ENCODE data around the gene ETS1.
A peak's percentile ranks its signal among the peaks of the same experiment; 100 is the strongest.

ETS1 gene

DNA sequence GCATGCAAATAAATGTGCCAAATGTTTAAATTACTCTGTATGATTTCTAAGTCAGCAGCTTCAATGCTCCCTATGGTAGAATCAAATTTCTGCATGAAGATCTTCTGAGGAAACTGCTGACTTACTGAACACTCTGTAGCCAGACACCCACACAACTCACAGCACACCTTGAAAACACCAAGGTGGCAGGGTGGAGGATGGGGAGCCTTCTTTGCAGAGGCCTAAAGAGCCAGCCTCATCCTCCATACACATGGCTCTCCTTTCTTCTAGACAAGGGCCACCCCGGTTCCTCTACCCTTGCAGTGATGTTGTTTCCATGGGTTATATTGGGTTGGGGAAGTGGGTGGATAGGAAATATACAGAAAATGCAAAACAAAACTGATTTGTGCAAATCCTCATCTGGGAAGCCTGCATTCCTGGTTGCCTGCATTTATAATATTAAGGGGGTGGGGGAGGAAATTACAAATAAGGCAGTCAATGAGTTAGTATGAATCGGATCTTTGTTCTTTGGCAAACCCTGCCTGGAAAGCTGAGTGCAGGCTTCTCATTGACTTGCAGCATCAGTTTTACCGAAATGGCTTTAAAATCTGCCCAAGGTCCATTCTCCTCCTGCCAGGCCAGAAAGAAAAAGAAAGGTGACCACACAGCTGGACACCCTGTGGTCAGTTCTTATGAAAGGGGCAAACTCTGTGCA is 15.8 kb upstream of the ETS1 start:
- Histone ChIP-seq H3K4me1 (ENCODE audit: insufficient read depth, poor library complexity, severe bottlenecking) (no peaks in the 10 kb centered on the region), H3K36me3 (ENCODE audit: low read depth) (no peaks in the 10 kb centered on the region), H3K4me3 (ENCODE audit: severe bottlenecking) (no peak overlapping the region), H3K27ac (ENCODE audit: poor library complexity, severe bottlenecking) (no peak overlapping the region), H3K27me3 (ENCODE audit: insufficient read depth, poor library complexity, severe bottlenecking) (no peaks in the 10 kb centered on the region), H3K9me3 (ENCODE audit: severe bottlenecking) (no peaks in the 10 kb centered on the region)
- TF ChIP-seq, protein P1, sequence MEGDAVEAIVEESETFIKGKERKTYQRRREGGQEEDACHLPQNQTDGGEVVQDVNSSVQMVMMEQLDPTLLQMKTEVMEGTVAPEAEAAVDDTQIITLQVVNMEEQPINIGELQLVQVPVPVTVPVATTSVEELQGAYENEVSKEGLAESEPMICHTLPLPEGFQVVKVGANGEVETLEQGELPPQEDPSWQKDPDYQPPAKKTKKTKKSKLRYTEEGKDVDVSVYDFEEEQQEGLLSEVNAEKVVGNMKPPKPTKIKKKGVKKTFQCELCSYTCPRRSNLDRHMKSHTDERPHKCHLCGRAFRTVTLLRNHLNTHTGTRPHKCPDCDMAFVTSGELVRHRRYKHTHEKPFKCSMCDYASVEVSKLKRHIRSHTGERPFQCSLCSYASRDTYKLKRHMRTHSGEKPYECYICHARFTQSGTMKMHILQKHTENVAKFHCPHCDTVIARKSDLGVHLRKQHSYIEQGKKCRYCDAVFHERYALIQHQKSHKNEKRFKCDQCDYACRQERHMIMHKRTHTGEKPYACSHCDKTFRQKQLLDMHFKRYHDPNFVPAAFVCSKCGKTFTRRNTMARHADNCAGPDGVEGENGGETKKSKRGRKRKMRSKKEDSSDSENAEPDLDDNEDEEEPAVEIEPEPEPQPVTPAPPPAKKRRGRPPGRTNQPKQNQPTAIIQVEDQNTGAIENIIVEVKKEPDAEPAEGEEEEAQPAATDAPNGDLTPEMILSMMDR (IDR thresholded peaks at IDR 0.05; ENCODE audit: poor library complexity, severe bottlenecking) = no peak
- DNase-seq (ENCODE audit: low spot score) (no peak), ATAC-seq (ENCODE audit: low read depth) (no peak)

DNA sequence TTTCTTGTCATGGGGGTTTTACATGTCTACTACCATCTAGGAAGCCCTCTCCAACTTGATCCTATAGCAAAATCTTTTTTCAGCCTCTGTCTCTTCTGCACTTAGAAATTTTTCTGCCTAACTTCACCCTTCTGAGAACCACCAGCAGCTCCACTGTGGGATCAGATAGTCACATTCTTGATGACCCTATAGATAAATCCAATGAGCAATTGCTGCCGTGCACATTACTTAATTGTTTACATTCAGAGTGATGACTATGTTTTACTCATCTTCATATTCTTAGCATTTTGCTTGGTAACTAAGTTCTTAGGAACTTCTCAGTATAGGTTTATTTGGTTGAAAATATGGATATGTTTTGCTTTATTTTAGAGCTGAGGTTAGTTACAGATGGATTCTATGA is 12.4 kb upstream of the ETS1 start:
- TF ChIP-seq, protein P1 (IDR thresholded peaks at IDR 0.05; ENCODE audit: poor library complexity, severe bottlenecking) = no peak
- no peaks in the 10 kb centered on the region for H3K27me3 ChIP-seq (ENCODE audit: insufficient read depth, poor library complexity, severe bottlenecking)
- ATAC-seq (ENCODE audit: low read depth) (peak; percentile 69), DNase-seq (ENCODE audit: low spot score) (no peak)
- no peak overlapping the region for H3K4me3 ChIP-seq (ENCODE audit: severe bottlenecking)
- no peaks in the 10 kb centered on the region for H3K9me3 ChIP-seq (ENCODE audit: severe bottlenecking)
- H3K4me1 ChIP-seq (ENCODE audit: insufficient read depth, poor library complexity, severe bottlenecking) = no peaks in the 10 kb centered on the region
- no peaks in the 10 kb centered on the region for H3K36me3 ChIP-seq (ENCODE audit: low read depth)
- no peak overlapping the region for H3K27ac ChIP-seq (ENCODE audit: poor library complexity, severe bottlenecking)

DNA sequence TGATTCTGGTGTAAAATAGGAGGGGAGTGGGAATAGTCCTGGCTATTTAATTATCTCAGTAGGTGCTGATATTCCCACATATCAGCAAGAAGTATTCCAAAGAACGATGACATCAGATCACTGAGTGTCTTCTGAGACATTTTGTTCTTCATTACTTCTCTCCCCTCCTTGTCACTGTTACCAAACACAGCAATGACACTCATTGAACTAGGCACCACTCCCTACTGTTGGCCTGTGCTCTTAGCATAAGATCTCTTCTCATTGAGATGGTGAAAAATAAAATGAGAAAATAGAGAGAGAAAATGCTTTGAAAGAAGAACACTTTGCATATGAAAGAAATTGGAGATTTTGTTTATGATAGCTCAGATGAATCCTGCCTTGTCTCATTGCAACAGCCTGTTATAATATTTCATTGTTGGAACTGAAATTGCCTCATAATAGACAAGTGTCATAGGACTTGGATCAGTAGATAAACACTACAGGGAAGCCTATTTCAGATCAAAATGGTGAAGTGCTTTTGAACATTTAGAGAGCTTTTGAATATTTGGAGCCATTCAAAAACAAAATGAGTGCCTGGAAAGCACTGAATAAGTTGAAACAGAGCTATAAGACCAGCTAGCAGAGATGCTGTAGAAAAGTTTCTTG is 11.3 kb upstream of the ETS1 start:
- Histone ChIP-seq H3K4me3 (ENCODE audit: severe bottlenecking) (no peak overlapping the region), H3K27me3 (ENCODE audit: insufficient read depth, poor library complexity, severe bottlenecking) (no peaks in the 10 kb centered on the region), H3K4me1 (ENCODE audit: insufficient read depth, poor library complexity, severe bottlenecking) (no peaks in the 10 kb centered on the region), H3K27ac (ENCODE audit: poor library complexity, severe bottlenecking) (no peak overlapping the region), H3K9me3 (ENCODE audit: severe bottlenecking) (no peaks in the 10 kb centered on the region), H3K36me3 (ENCODE audit: low read depth) (no peaks in the 10 kb centered on the region)
- TF ChIP-seq, protein P1 (IDR thresholded peaks at IDR 0.05; ENCODE audit: poor library complexity, severe bottlenecking) = no peak
- DNase-seq (ENCODE audit: low spot score) (no peak), ATAC-seq (ENCODE audit: low read depth) (no peak)

DNA sequence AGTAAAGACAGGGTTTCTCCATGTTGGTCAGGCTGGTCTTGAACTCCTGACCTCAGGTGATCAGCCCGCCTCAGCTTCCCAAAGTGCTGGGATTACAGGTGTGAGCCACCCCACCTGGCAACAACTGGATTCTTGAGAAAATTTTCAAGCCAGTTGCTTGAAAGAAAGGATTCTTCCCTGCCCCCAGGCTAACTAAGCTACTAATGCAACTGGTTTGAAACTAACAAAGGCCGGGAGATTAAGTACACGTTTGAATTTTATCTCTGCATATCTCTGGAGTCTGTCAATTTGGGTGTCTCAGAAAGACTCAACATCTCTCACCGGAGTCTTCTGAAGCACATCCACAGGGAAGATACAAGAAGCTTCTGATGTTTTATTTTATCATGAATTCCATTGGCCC is 10.7 kb upstream of the ETS1 start:
- TF ChIP-seq, protein P1 (IDR thresholded peaks at IDR 0.05; ENCODE audit: poor library complexity, severe bottlenecking) = no peak
- ATAC-seq (ENCODE audit: low read depth) (no peak), DNase-seq (ENCODE audit: low spot score) (no peak)
- Histone ChIP-seq H3K27ac (ENCODE audit: poor library complexity, severe bottlenecking) (no peak overlapping the region), H3K36me3 (ENCODE audit: low read depth) (no peaks in the 10 kb centered on the region), H3K27me3 (ENCODE audit: insufficient read depth, poor library complexity, severe bottlenecking) (no peaks in the 10 kb centered on the region), H3K4me1 (ENCODE audit: insufficient read depth, poor library complexity, severe bottlenecking) (no peaks in the 10 kb centered on the region), H3K4me3 (ENCODE audit: severe bottlenecking) (no peak overlapping the region), H3K9me3 (ENCODE audit: severe bottlenecking) (no peaks in the 10 kb centered on the region)

DNA sequence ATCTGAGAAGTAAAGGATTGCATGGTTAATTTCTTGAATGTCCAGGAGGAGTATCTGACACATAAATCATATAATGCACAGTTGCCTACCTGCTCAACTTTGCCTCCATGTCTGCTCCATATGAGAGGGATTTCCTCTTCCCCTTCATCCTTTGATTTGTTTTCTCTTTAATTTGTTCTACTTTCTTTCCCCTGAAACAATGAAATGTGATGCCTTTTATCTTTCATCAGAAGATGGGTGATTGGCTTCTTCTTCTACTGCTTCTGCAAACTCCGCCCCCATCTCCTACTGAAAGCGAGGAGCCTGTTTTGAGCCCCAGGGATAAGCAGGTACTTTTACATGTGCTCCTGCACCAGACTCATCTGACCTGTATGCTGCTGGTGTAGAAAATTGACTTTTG is 9.9 kb upstream of the ETS1 start:
- Histone ChIP-seq H3K4me1 (ENCODE audit: insufficient read depth, poor library complexity, severe bottlenecking) (no peaks in the 10 kb centered on the region), H3K27me3 (ENCODE audit: insufficient read depth, poor library complexity, severe bottlenecking) (no peaks in the 10 kb centered on the region)
- TF ChIP-seq, protein P1 (IDR thresholded peaks at IDR 0.05; ENCODE audit: poor library complexity, severe bottlenecking) = no peak

More for the DNA sequence above, 9.9 kb upstream of the ETS1 start:
- H3K9me3 ChIP-seq (ENCODE audit: severe bottlenecking) = no peaks in the 10 kb centered on the region
- no peak overlapping the region for H3K4me3 ChIP-seq (ENCODE audit: severe bottlenecking)
- ATAC-seq (ENCODE audit: low read depth) (no peak), DNase-seq (ENCODE audit: low spot score) (no peak)
- no peaks in the 10 kb centered on the region for H3K36me3 ChIP-seq (ENCODE audit: low read depth)
- H3K27ac ChIP-seq (ENCODE audit: poor library complexity, severe bottlenecking) = no peak overlapping the region
